ENCODE data around the gene ANKRD34B.

Gene ANKRD34B

DNA sequence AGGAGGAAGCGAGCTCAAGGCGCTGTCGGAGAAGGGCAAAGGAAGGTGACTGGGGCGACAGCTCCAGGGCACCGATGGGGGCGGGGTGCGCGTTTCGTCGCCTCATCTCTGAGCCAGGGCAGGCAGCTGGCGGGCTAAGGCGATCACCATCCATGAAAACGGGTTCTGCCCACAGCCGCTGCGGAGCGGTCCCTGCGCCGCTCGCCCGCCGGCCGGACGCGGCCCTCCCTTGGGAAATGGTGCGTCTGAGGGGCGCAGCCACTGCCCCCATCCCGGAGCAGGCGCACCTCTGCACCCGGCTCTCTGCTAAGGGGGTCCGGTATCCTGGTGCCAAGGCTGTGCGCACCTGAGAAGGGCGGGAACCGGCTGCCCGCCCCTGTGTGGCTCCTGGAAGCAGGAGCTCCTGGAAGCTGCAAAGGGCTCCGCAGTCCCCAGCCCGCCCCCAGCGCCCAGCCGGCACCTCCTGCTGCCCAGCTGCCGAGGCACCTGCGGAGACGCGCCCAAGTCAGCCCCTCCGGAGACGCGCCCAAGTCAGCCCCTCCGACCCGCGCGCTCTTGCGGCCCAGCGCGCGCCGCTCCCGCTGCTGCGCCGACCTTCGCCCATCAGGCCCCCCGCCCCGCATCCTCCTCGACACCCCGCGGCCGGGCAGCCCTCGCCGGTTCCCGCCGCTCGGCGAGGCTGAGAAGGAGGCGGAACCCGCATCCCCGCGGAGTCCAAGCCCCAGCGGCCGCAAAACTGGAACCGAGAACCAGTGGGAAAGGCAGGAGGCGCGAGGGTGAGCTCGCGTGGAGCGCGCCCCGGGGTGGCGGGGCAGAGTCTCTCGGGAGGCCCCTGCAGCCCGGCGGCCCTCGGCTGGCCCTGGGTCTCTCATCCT lies 757 bp downstream of the ANKRD34B start:
- no peak for DNase-seq (ENCODE audit: low read depth)

DNA sequence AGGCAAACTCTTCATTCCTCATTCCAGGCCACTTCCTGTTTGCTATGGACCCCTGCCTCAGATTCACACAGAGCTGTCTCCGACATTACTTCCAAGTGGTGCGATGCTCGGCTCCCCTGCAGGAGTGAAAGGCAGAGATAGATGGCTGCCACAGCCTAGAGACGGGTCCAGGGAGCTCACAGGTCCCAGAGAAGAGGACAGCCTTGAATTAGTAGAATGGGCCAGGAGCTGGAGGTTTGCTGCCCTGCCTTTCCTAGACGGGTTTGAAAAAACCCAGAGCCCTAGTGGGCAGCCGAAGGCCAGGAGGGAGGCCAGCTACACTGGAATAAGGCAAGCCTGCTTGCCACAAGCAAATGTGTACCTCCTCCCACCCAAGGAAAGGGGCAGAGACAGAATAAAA lies 1.8 kb downstream of the ANKRD34B start:
- no peak for DNase-seq (ENCODE audit: low read depth)

DNA sequence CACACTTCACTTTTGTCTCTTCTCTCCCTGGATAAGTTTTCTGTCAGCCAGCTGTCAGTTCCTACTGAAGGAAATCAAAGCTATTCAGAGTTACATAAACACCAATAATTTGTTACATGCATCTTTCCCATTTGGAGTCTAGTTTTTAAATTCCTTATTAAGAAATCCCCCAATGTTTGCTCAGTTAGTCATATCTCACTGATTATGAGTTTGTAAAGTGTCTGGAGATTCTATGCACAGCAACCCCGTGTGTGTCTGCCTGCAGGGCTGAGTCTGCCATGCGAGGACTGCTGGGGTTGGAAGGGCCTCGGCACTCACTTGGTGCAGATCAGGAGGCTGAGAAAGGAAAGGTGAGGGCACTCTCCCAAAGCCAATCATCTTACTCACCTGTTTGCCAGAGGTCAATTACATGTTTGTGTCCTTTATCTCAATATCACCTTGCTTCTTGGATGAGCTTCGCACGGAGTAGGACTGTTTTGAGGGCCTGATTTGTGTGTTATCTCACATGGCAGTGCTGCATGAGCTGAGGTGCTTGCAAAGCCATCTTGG lies 3.3 kb downstream of the ANKRD34B start:
- DNase-seq (ENCODE audit: low read depth) = no peak

DNA sequence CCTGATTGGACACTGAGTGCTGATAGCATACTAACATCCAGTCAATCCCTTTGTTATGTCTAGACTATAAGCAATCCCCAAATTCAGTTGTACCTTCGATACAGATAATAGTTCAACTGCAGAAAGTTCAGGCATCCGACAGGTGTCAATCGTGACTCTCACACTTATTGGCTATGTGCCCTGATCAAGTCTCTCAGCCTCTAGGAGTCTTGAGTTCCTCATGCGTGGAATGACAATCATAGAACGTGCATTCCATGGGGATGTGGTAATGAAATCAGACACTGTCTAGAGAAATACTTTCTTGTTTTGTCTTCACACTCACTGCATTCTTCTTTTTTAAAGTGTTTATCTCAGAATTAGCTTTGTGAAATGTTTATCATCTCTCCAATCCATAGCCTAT lies 4.8 kb downstream of the ANKRD34B start:
- no peak for DNase-seq (ENCODE audit: low read depth)

DNA sequence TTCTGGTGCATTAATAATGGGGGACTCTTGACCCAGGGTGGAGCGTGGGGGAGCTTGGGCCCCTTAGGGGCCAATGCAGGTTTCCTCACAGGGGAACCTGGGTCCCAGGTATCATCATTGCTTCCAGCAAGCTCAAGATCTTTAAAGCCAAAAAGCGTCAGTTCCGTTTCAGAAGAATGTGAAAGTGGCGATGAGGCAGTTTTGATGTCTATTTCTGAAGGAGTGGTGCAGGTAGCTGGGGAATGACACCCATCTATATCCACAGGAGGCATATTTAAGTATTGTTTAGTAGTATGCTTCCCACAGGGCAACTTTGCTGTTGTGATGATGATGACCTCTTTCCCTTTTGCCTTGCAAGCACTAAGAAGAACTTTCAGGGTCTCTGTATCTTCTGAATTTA lies 10.8 kb downstream of the ANKRD34B start:
- DNase-seq (ENCODE audit: low read depth) = no peak

DNA sequence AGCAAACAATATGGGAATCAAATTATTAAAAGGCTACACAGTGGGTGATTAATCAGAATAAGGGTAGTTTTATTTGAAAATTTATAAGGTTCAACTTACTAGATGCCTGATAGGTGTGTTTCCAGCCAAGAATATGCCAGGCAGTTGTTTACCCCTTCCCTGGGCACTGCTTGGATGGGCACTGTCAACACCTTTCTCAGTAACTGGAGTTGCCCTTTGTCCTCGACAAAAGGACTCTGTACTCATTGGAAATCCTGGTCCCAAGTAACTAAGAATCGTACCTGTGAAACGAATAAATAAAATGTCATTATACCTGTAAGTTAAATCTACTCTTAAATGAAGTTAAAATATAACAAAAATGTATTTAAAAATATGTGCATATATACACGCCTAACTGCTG lies 15.0 kb downstream of the ANKRD34B start:
- no peak for DNase-seq (ENCODE audit: low read depth)

DNA sequence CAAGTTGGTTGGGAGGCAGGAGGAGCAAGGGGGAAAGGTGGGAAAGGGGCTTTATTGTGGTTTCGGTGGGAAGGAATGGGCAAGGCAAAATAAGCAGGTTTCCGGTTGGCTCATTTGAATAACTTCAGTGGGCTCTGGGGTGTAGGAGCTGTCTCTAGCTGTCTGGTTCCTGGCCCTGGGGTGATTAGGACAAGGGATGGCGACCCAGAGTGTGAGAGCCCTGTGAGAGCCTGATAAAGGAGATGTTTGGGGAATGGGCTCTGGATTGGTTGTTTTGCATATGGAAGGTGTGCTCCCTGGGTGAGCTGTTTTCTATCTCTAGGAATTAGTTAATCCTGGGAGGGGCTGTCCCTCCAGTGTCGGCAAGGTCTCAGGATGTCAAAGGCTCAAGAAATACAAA lies 15.4 kb downstream of the ANKRD34B start:
- no peak for DNase-seq (ENCODE audit: low read depth)

DNA sequence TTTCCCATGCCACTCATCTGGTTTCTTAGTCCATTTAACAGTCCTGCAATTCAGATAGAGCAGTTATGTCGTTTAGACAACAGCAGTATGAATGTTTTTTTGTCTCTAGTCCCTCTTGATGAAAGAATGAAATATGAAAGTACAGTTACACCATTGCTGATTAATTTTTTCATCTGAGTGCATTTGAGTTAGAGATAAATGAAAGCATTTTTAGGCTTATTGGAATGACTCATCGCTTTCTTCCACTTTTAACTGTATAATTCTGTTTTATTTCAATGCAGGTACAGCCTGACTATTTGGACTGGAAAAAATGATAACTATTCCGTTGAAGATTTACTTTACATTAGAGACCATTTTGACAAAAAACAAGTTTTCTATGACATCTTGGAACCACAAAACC lies 28.7 kb downstream of the ANKRD34B start:
- DNase-seq (ENCODE audit: low read depth) = no peak

DNA sequence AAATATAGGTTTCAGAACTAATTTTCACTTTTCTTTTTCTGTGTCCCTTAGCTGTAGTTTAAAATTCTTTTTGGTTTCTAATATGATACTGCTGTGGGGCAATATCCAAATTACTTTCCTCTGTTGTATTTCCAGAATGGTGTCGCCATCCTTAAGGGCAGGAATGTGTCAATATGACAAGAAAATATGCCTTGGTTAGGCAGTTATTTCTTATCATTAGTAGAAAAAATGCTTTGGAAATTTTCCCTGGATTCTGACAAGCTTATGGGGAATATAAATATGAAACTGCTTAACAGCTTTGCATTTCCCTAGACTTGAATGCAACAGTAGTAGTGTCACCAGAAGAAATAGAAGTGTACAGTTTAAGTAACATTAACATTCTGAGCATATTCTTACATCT lies 29.4 kb downstream of the ANKRD34B start:
- DNase-seq (ENCODE audit: low read depth) = no peak

DNA sequence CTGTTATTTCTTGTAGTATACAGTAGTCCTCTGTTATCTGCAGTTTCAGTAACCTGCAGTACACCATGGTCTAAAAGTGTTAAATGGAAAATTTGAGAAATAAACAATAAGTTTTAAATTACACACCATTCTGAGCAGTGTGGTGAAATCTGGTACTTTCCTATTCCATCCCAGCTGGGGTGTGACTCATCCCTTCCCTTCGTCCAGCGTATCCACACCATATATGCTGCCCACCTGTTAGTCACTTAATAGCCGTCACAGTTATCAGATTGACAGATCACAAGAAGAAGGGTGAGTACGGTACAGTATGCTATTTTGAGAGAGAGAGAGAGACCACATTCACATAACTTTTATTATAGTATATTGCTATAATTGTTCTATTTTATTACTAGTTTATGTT lies 53.3 kb downstream of the ANKRD34B start:
- no peak for DNase-seq (ENCODE audit: low read depth)

DNA sequence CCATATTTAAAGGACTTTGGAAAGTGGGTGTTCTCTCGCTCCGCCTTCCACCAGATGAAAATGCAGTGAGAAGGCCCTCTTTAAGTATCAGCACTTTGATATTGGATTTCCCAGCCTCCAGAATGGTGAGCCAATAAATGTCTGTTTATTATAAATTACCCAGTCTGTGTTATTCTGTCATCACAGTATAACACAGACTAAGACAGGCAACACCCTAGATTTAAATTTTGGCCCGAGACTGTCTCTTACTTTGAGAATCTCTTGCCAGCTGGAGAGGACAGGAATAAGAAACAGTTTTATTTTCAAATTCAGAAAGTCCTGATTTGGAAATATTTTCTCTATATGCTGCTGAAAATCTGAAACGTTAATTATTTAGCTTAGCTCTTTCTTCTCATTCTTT lies 60.7 kb downstream of the ANKRD34B start:
- no peak for DNase-seq (ENCODE audit: low read depth)

DNA sequence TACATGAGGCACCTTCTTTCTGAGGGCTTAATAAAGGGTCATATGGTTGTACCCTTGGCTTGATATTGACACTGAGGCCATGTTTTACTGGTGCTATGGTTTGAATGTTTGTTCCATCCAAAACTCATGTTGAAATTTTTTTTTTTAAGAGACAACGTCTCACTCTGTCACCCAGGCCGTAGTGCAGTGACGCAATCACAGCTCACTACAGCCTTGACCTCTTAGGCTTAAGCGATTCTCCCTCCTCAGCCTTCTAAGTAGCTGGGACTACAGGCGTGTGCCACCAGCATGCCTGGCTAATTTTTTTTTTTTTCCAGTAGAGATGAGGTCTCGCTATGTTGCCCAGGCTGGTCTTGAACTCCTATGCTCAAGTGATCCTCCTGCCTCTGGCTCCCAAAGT lies 61.2 kb downstream of the ANKRD34B start:
- no peak for DNase-seq (ENCODE audit: low read depth)

DNA sequence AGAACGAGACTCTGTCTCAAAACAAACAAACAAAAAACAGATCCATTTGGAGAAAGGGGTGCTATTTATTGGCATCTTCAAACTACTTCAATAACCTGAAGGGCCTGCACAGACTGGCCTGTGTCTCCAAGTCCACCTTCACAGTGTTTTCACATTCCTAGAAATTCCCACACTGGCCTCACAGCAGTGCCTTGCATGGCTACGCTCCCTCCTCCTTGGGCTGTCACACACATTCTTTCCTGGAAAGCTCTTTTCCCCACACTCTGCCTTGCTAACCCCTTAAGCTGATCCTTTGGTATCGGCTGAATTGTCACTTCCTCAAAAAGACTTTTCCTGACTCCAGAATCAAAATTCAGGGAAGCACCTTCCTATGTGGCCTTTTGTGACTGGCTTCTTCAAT lies 62.4 kb downstream of the ANKRD34B start:
- DNase-seq (ENCODE audit: low read depth) = no peak
